ENCODE results near the gene SAMD3. TPM values are rescaled to one million over a fixed set of nuclear protein-coding genes. Genes with fewer than 3 reads are reported as not detected.

The SAMD3 gene
- total and polyA plus RNA-seq, 2 of the 13 experiments (the other 11 are each of a cell fraction or from before 2014, with no cell fraction given): not detected

- no peak overlapping the region for H2AFZ ChIP-seq (ENCODE audit: low read length)
- H3K9ac ChIP-seq (ENCODE audit: insufficient read depth, low read depth, low read length): no peak overlapping the region
- H3K4me3 ChIP-seq (replicated peaks in 1 of 3; ENCODE audit: insufficient read depth in 1 of 3, low read depth in 2 of 3, low read length in 3 of 3): no peak overlapping the region
- 50% methylated on average over 2 of the region's 2 CpGs for WGBS (ENCODE audit: low lambda C conversion rate)
- no TSS peak for BruUV-seq (replicated peaks)
- H4K20me1 ChIP-seq (ENCODE audit: insufficient read depth, low read length): no peaks in the 10 kb centered on the region
- no peaks in the 10 kb centered on the region for H3K27me3 ChIP-seq (ENCODE audit: control insufficient read depth in 1 of 2, insufficient read depth in 2 of 2, low read length in 2 of 2)
- no peaks in the 10 kb centered on the region for H3K36me3 ChIP-seq (replicated peaks in 1 of 2; ENCODE audit: control insufficient read depth in 1 of 2, insufficient read depth in 2 of 2, low read length in 2 of 2)
- H3K27ac ChIP-seq (ENCODE audit: extremely low read length, insufficient read depth, low read length): no peak overlapping the region
- DNase-seq (ENCODE audit: low spot score) (no peak), FAIRE-seq (no peak), ATAC-seq (no peak)
- POLR2A ChIA-PET: no interaction called here
- no peaks in the 10 kb centered on the region for H3K79me2 ChIP-seq (ENCODE audit: insufficient read depth, low read length)
- intact Hi-C loops (cut with micrococcal nuclease; ENCODE audit: unreplicated experiment) (no loop called here), in situ Hi-C loops (cut with HindIII; ENCODE audit: extremely low pct_ligation_motif_present, low pct_unique_long_range_greater_than_20kb) (no loop called here)
- TF ChIP-seq ZNF670 (CRISPR knock-in tag; IDR thresholded peaks at IDR 0.05; ENCODE audit: borderline replicate concordance) (no peak), ZNF33B (CRISPR knock-in tag; IDR thresholded peaks at IDR 0.05) (no peak), YEATS4 (CRISPR knock-in tag; IDR thresholded peaks at IDR 0.05; ENCODE audit: borderline replicate concordance) (no peak), ZNF558 (CRISPR knock-in tag; IDR thresholded peaks at IDR 0.05; ENCODE audit: borderline replicate concordance) (no peak), DDIT3 (CRISPR knock-in tag; IDR thresholded peaks at IDR 0.05) (no peak), PAF1 (CRISPR knock-in tag; IDR thresholded peaks at IDR 0.05) (no peak), IKZF1 (IDR thresholded peaks at IDR 0.05) (no peak), ZNF430 (CRISPR knock-in tag; IDR thresholded peaks at IDR 0.05) (no peak), PAWR (CRISPR knock-in tag; IDR thresholded peaks at IDR 0.05; ENCODE audit: borderline replicate concordance) (no peak), ZBTB7A (CRISPR knock-in tag; IDR thresholded peaks at IDR 0.05) (no peak), BRCA1 (CRISPR knock-in tag; IDR thresholded peaks at IDR 0.05) (no peak), HNF4G (IDR thresholded peaks at IDR 0.05; ENCODE audit: borderline replicate concordance, low read depth, low read length) (no peak), HNF4G (CRISPR knock-in tag; IDR thresholded peaks at IDR 0.05; ENCODE audit: borderline replicate concordance, low read depth) (no peak)
- no peaks in the 10 kb centered on the region for H3K4me1 ChIP-seq (ENCODE audit: insufficient read depth, low read length)
- H3K4me2 ChIP-seq (ENCODE audit: low read depth, low read length): no peak overlapping the region
- no peaks in the 10 kb centered on the region for H3K9me3 ChIP-seq (ENCODE audit: low read length)
- CTCF ChIA-PET (ENCODE audit: low intra/inter-chr PET ratio, low total read pairs): no interaction called here
These were observed 82.7 kb downstream of the SAMD3 start for GRCh38 chr6:130140084-130140483.
